HG03039 (cell line): ENCODE data around the gene HOXC10.

Experiments used
- ATAC-seq: cut with Tn5 transposase; IDR thresholded peaks from one replicate; pipeline ENCODE4 v1.9.1; 2021; ENCODE audit warnings: mild to moderate bottlenecking, moderate library complexity; ENCODE audit not compliant: unreplicated experiment

HOXC10 gene

GRCh38 chr12:53975479-53976152 lies 9.3 kb upstream of the HOXC10 start:
- no peak for ATAC-seq

- no peak for ATAC-seq
Measured at GRCh38 chr12:53976172-53976822, 8.6 kb upstream of the HOXC10 start.

- ATAC-seq, result no peak
Measured at GRCh38 chr12:53976823-53977595, 7.9 kb upstream of the HOXC10 start.

GRCh38 chr12:53977596-53978445 lies 7.1 kb upstream of the HOXC10 start:
- no peak for ATAC-seq

GRCh38 chr12:53978477-53979356 lies 6.2 kb upstream of the HOXC10 start:
- ATAC-seq, result no peak

- ATAC-seq, result no peak
Measured at GRCh38 chr12:53980104-53980801, 4.7 kb upstream of the HOXC10 start.

- ATAC-seq, result no peak
Measured at GRCh38 chr12:53980802-53981496, 4.0 kb upstream of the HOXC10 start.

- no peak for ATAC-seq
Measured at GRCh38 chr12:53981634-53982565, 3.0 kb upstream of the HOXC10 start.

GRCh38 chr12:53982648-53983567 lies 2.0 kb upstream of the HOXC10 start:
- no peak for ATAC-seq

- ATAC-seq, result no peak
Measured at GRCh38 chr12:53983568-53983949, 1.4 kb upstream of the HOXC10 start.

- no peak for ATAC-seq
Measured at GRCh38 chr12:53983950-53984572, 885 bp upstream of the HOXC10 start.

GRCh38 chr12:53985692-53985993 lies 697 bp downstream of the HOXC10 start:
- ATAC-seq, result no peak

- no peak for ATAC-seq
Measured at GRCh38 chr12:53985994-53986685, 1.2 kb downstream of the HOXC10 start.

GRCh38 chr12:53986686-53987483 lies 1.9 kb downstream of the HOXC10 start:
- no peak for ATAC-seq

- ATAC-seq, result no peak
Measured at GRCh38 chr12:53987787-53988230, 2.9 kb downstream of the HOXC10 start.
